ENCODE measurements around the gene RAPSN.

DNA sequence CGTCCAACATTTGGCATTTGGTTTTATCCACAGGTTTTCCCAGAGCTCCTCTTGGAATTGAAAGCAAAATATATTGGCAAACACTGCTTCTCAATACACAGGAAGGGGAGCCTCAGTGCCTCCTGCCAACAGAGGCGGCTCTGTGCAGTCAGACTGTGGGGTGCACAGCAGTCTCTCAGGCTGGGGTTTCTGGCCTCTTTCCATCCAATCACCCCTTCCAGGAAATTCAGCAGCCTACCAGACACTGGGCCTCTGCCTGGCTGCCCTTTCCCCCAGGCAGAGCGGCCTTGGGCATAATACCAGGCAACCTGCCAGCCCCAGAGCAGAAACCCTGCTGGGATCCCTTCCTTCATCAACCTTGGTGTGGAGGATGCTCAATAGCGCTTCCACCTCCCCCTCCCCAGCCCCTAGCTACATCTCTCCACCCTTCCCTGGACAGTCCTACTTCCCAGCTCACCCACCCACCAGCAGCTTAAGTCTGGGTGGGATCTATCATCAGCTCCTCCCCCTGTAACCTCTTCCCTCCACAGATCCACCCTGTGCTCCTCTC lies 17.8 kb upstream of the RAPSN start:
- TF ChIP-seq, protein P1, sequence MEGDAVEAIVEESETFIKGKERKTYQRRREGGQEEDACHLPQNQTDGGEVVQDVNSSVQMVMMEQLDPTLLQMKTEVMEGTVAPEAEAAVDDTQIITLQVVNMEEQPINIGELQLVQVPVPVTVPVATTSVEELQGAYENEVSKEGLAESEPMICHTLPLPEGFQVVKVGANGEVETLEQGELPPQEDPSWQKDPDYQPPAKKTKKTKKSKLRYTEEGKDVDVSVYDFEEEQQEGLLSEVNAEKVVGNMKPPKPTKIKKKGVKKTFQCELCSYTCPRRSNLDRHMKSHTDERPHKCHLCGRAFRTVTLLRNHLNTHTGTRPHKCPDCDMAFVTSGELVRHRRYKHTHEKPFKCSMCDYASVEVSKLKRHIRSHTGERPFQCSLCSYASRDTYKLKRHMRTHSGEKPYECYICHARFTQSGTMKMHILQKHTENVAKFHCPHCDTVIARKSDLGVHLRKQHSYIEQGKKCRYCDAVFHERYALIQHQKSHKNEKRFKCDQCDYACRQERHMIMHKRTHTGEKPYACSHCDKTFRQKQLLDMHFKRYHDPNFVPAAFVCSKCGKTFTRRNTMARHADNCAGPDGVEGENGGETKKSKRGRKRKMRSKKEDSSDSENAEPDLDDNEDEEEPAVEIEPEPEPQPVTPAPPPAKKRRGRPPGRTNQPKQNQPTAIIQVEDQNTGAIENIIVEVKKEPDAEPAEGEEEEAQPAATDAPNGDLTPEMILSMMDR (IDR thresholded peaks at IDR 0.05), result no peak
- TF ChIP-seq POLR2A (IDR thresholded peaks at IDR 0.05), result peak in 1 of 2 donors; percentile 16

Measured in adrenal gland (tissue), 5 donors.